Large intestine (tissue), 3 donors: ENCODE data around the gene TXNDC12. TPM values are rescaled to one million over a fixed set of nuclear protein-coding genes. Genes with fewer than 3 reads are reported as not detected.
"Not testable (repeated sequence)": the region's sequence is repeated elsewhere in the genome, so short reads cannot be mapped to it uniquely, and the experiment has no call there.

Experiments used
- DNase-seq, 2 donors: peaks; one replicate each; pipeline versions ENCODE4 v3.0.0 to v3.0.0-alpha.2; 2013
- H3K27ac ChIP-seq: one replicate; pipeline ENCODE4 v1.5.1; 2013; ENCODE audit warnings: low read length
- H3K27me3 ChIP-seq: 2 replicates; pipeline ENCODE4 v1.6.1; 2013; ENCODE audit warnings: low read length; ENCODE audit not compliant: control insufficient read depth, insufficient read depth
- H3K36me3 ChIP-seq: 2 replicates; pipeline ENCODE4 v1.6.1; 2013; ENCODE audit warnings: low read length; ENCODE audit not compliant: control insufficient read depth, insufficient read depth
- H3K4me1 ChIP-seq: one replicate; pipeline ENCODE4 v1.6.1; 2013; ENCODE audit warnings: low read length; ENCODE audit not compliant: control insufficient read depth, insufficient read depth
- H3K4me3 ChIP-seq: one replicate; pipeline ENCODE4 v1.5.1; 2013; ENCODE audit warnings: low read length
- H3K9me3 ChIP-seq: one replicate; pipeline ENCODE4 v1.6.1; 2013; ENCODE audit warnings: mild to moderate bottlenecking, low read depth, low read length, moderate library complexity; ENCODE audit not compliant: control insufficient read depth
- WGBS: methylation state at CpG from one replicate; pipeline ENCODE4 v1.1.5; 2013; ENCODE audit warnings: low lambda C conversion rate; ENCODE audit not compliant: insufficient coverage; 5-methylcytosine and 5-hydroxymethylcytosine counted together
- polyA plus RNA-seq: library from polyadenylated mRNA; unstranded; fragments of 120-200 nt; gene quantifications from one replicate; pipeline ENCODE4 v1.2.1, GENCODE V29; 2013

The TXNDC12 gene
- polyA plus RNA-seq, 1 donor: 39.9 TPM

DNA sequence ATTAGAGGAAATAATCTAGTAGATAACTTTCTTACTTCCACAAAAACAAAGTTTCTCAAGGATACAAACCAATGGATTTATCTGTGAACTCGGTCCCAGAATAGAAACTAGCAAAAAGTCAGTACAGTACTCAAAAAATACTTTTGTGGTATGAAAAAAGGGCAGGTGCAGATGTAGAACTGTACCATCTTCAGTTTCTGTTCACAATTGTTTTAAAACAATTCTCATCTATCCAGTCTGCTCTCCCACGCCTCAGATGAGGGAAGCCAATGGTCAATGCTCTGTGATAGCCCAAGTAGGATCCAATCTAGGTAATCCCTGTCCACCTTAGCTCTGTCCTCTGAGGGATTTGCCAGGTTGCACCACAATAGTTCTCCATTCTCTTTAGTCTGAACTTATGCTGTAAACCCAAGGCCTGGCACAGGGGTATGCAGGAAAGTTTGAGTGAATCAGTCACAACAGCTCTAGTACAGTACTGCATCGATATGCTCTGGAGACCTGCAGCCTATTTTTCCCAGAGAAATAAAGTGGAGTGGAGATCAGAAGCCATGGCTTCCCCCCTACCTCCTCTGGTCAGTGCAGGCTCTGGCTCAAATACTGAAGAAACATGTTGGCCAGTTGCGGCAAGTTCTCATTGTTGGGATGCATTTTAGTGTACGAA is 22.7 kb downstream of the TXNDC12 start:
- no CpG with 5 or more reads among the region's 5 CpGs for WGBS
- no peak for DNase-seq
- Histone ChIP-seq H3K4me1 (peaks cover 10% of the 10 kb centered on the region), H3K9me3 (peaks cover 2% of the 10 kb centered on the region), H3K27me3 (no peaks in the 10 kb centered on the region), H3K27ac (no peak overlapping the region), H3K4me3 (peak overlapping the region; percentile 94), H3K36me3 (peaks cover 4% of the 10 kb centered on the region)

DNA sequence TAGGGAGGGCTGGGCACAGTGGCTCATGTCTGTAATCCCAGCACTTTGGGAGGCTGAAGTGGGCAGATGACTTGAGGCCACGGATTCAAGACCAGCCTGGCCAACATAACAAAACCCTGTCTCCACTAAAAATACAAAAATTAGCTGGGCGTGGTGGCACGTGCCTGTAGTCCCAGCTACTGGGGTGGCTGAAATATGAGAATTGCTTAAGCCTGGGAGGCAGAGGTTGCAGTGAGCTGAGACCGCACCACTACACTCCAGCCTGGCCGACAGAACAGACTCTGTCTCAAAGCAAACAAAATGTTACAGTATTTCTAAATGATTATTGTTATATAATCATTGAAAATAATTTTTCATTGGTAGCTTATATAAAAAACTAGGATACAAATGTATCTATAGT is 26.2 kb downstream of the TXNDC12 start:
- not testable (repeated sequence) for H3K9me3 ChIP-seq, H3K27ac ChIP-seq, H3K27me3 ChIP-seq, DNase-seq, H3K4me3 ChIP-seq
- no CpG with 5 or more reads among the region's 5 CpGs for WGBS
- peaks cover 22% of the 10 kb centered on the region for H3K36me3 ChIP-seq
- peaks cover 10% of the 10 kb centered on the region for H3K4me1 ChIP-seq

DNA sequence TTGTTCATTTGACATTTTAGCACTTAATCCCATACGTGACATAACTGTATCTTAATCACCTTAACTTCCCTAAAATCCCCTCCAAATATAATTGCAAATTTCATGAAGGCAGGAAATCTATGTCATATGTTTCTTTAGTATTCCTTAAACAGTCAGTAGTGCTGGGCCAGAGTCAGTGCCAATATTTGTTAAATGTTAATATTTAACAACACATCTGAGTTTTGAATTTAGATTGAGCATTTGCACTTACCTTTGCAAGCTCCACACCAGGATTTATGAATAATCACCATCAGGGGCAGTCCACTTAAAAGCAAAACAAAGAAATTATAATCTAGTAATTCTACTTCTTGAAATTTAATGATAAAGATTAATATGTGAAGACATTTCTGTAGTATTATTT is 26.7 kb downstream of the TXNDC12 start:
- no peak for DNase-seq

DNA sequence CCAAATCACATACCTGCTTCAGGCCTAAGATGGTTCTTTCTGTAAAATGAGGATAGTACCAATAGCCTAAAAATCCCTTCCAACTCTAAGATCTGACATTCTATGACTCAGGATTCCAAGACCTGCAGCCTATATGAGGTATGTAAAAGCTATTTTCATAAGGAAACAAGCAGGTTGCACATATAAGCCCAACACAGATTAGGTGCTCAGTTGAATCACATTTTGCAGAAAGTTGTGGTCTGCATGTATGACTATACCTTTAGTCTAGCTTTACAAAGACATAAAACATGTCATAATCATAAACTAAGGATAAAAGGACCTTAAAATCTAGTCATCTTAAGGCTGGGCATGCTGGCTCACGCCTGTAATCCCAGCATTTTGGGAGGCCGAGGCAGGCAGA is 28.7 kb downstream of the TXNDC12 start:
- no peak for DNase-seq
- Histone ChIP-seq H3K4me1 (no peaks in the 10 kb centered on the region), H3K9me3 (no peaks in the 10 kb centered on the region), H3K36me3 (peaks cover 42% of the 10 kb centered on the region), H3K4me3 (no peak overlapping the region), H3K27me3 (no peaks in the 10 kb centered on the region), H3K27ac (no peak overlapping the region)
- WGBS: no CpG with 5 or more reads among the region's 2 CpGs

More for the DNA sequence above, 26.7 kb downstream of the TXNDC12 start:
- peaks cover 10% of the 10 kb centered on the region for H3K4me1 ChIP-seq
- no peak overlapping the region for H3K27ac ChIP-seq
- no CpG with 5 or more reads among the region's 1 CpG for WGBS
- no peaks in the 10 kb centered on the region for H3K27me3 ChIP-seq
- no peak overlapping the region for H3K4me3 ChIP-seq
- peaks cover 26% of the 10 kb centered on the region for H3K36me3 ChIP-seq
- H3K9me3 ChIP-seq: peaks cover under 1% of the 10 kb centered on the region

DNA sequence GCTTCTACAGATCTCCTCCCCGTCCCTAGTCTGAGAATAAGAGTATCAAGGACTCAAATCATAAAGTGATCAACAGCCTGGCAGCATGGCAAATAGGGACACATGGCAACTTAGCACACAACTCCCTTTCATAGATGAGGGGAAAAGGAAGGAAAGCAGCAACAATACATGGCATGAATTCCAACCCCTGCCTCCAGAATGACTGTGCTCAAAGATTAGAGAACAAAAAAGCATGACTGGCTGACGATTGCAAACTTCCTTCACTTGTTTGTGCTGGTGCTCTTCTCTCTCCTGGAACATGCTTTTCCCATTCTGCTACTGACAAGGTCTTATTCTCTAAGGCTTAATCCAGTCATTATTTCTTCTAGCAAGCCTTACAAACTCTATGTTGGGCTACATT is 32.9 kb downstream of the TXNDC12 start:
- WGBS: no CpG with 5 or more reads among the region's 2 CpGs
- peaks cover 51% of the 10 kb centered on the region for H3K36me3 ChIP-seq
- H3K27ac ChIP-seq: no peak overlapping the region
- H3K4me1 ChIP-seq: no peaks in the 10 kb centered on the region
- DNase-seq: no peak
- H3K9me3 ChIP-seq: no peaks in the 10 kb centered on the region
- H3K4me3 ChIP-seq: no peak overlapping the region
- no peaks in the 10 kb centered on the region for H3K27me3 ChIP-seq

DNA sequence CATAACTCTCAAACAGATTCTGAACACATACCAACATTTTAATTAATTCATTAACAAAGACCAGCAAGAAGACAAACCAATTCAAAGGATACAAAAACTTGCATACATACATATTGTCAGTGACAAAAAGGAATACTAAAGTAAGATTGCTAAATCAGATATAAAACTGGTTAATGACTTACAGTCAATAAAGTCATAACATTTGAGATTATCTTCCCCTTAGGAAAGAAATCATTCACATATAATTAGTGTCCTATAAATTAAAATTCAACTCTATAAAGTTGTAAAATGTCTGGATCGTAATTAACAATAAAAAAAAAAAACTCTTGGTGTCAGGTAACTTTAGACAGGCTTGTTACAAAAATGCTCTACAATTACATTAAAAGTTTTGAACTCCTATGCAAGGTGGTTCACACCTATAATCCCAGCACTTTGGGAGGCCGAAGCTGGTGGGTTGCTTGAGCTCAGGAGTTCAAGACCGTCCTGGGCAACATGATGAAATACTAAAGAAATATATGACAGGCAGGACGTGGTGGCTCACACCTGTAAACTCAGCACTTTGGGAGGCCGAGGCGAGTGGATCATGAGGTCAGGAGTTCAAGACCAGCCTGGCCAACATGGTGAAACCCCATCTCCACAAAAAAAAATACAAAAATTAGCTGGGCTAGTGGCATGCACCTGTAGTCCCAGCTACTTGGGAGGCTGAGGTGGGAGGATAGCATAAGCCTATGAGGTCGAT is 46.8 kb downstream of the TXNDC12 start:
- no peak for DNase-seq
- no peak overlapping the region for H3K27ac ChIP-seq
- H3K4me3 ChIP-seq: no peak overlapping the region
- H3K9me3 ChIP-seq: no peaks in the 10 kb centered on the region
- no CpG with 5 or more reads among the region's 7 CpGs for WGBS
- peaks cover 8% of the 10 kb centered on the region for H3K4me1 ChIP-seq
- H3K27me3 ChIP-seq: no peaks in the 10 kb centered on the region
- H3K36me3 ChIP-seq: no peaks in the 10 kb centered on the region

DNA sequence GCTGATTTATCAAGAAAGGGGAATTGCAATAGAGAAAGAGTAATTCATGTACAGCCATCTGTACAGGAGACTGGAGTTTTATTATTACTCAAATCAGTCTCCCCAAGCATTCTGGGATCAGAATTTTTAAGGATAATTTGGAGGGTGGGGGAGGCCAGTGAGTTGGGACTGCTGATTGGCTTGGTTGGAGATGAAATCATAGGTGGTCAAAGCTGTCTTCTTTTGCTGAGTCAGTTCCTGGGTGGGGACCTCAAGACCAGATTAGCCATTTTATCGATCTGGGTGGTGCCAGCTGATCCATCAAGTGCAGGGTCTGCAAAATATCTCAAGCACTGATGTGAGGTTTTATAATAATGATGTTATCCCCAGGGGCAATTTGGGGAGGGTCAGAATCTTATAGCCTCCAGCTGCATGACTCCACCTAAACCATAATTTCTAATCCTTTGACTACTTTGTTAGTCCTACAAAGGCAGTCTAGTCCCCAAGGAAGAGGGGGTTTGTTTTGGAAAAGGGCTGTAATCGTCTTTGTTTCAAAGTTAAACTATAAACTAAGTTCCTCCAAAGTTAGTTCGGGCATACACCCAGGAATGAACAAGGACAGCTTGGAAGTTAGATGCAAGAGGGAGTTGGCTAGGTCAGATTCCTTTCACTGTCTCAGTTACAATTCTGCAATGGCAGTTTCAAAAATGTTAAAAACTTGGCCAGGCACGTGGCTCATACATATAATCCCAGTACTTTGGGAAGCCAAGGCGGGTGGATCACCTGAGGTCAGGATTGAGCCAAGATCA is 47.6 kb downstream of the TXNDC12 start:
- no peak for DNase-seq
- Histone ChIP-seq H3K4me3 (no peak overlapping the region), H3K9me3 (no peaks in the 10 kb centered on the region), H3K27me3 (no peaks in the 10 kb centered on the region), H3K4me1 (peaks cover 8% of the 10 kb centered on the region), H3K27ac (no peak overlapping the region), H3K36me3 (no peaks in the 10 kb centered on the region)
- no CpG with 5 or more reads among the region's 5 CpGs for WGBS

DNA sequence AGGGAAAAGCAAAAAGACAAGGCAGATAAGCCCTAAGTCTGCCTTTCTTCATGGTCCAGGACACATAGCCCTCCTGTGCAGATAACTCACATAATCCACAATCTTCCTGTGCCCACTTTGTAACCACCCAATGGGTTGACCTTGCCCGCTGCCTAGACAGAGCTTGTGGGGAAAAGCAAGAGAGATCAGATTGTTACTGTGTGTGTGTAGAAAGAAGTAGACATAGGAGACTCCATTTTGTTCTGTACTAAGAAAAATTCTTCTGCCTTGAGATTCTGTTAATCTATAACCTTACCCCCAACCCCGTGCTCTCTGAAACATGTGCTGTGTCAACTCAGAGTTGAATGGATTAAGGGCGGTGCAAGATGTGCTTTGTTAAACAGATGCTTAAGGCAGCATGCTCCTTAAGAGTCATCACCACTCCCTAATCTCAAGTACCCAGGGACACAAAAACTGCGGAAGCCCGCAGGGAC is 48.9 kb downstream of the TXNDC12 start:
- no CpG with 5 or more reads among the region's 5 CpGs for WGBS

DNA sequence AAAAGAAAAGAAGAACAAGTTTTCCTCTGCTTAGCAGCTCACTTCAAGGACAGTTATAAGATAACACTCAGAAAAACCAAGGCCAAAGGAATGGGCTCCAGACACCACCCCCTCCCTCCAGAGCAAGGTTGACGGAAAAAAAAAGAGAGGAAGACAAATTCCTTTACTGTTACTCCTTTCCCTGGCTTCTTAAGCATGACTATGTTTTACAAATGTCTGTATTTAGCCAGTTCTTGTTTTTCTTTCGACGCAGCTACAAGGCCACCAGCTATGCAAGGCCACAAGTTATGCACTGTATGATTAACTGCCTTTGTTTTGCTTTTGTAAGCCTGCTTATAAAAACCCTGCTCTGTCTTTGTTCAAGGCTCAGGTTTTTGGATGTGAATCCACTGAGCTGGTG is 49.4 kb downstream of the TXNDC12 start:
- H3K27me3 ChIP-seq, H3K4me1 ChIP-seq, H3K36me3 ChIP-seq, H3K9me3 ChIP-seq, H3K27ac ChIP-seq, DNase-seq, H3K4me3 ChIP-seq: not testable (repeated sequence)
- WGBS: no CpG with 5 or more reads among the region's 3 CpGs

More for the DNA sequence above, 48.9 kb downstream of the TXNDC12 start:
- H3K4me1 ChIP-seq, H3K4me3 ChIP-seq, H3K9me3 ChIP-seq, H3K27me3 ChIP-seq, H3K27ac ChIP-seq, H3K36me3 ChIP-seq: not testable (repeated sequence)
- DNase-seq: peak in 1 of 2 donors; percentile 17

DNA sequence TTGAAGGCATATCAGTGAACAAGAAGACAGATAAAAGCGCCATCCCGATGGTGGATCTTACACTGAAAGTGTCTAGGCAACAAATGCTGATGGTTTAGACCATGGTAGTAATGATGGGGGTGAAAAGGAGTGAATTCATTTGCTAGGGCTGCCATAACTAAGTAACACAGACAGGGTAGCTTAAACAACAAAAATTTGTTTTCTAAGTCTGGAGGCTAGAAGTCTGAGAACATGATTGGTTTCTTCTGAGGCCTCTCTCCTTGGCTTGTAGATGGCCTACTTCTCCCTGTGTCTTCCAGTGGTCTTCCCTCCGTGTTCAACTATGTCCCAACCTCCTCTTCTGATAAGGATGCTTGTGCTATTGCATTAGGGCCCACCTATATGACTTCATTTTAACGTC is 51.1 kb downstream of the TXNDC12 start:
- 63% methylated on average over 1 of the region's 4 CpGs for WGBS
- no peak for DNase-seq
- Histone ChIP-seq H3K27ac (no peak overlapping the region), H3K4me1 (peaks cover 8% of the 10 kb centered on the region), H3K27me3 (no peaks in the 10 kb centered on the region), H3K4me3 (no peak overlapping the region), H3K9me3 (no peaks in the 10 kb centered on the region), H3K36me3 (no peaks in the 10 kb centered on the region)
